Neural cell (in vitro differentiated cells): ENCODE results near the gene CFDP1.

Experiments
- CTCF ChIP-seq: fragments of 450-650 bp; IDR thresholded peaks from 2 replicates; pipeline ENCODE4 v1.5.1; 2014; ENCODE audit warnings: antibody characterized with exemption, mild to moderate bottlenecking, moderate library complexity; ENCODE audit not compliant: poor library complexity, severe bottlenecking
- EP300 ChIP-seq: fragments of 450-650 bp; conservative IDR thresholded peaks from 2 replicates; pipeline ENCODE4 v1.6.1; 2014; ENCODE audit warnings: antibody characterized with exemption, mild to moderate bottlenecking, moderate library complexity; ENCODE audit not compliant: poor library complexity, severe bottlenecking
- EZH2 ChIP-seq: fragments of 200-600, 300-800 bp; shearing (Covaris generic), sonication (generic); IDR thresholded peaks from 2 replicates; pipeline ENCODE4 v1.6.1; 2014; ENCODE audit warnings: antibody characterized with exemption, low read length, borderline replicate concordance, mild to moderate bottlenecking; ENCODE audit not compliant: insufficient read depth, poor library complexity, severe bottlenecking
- POLR2AphosphoS5 ChIP-seq: IDR thresholded peaks from 2 replicates; pipeline ENCODE4 v1.6.1; 2012
- RAD21 ChIP-seq: fragments of 450-650 bp; conservative IDR thresholded peaks from 2 replicates; pipeline ENCODE4 v1.6.1; 2014; ENCODE audit warnings: antibody characterized with exemption, mild to moderate bottlenecking, moderate library complexity

- no peak for TF ChIP-seq EZH2
- no peak for TF ChIP-seq EP300
- no peak for TF ChIP-seq POLR2AphosphoS5
- peak; percentile 82 for TF ChIP-seq CTCF
- peak; percentile 75 for TF ChIP-seq RAD21
Observed at GRCh38 chr16:75402821-75403475, 30.4 kb downstream of the CFDP1 start.
